Psoas muscle (tissue), 8 donors: ENCODE measurements around the gene IGSF9. TPM values are rescaled to one million over a fixed set of nuclear protein-coding genes. Genes with fewer than 3 reads are reported as not detected.

Experiments
- ATAC-seq, 4 donors: fragments of 200-7000 bp; cut with Tn5 transposase; one replicate each; pipeline ENCODE4 v1.9.1; 2020; ENCODE audit warnings: moderate library complexity in 3 of 4, mild to moderate bottlenecking in 2 of 4
- DNase-seq, 2 donors: peaks; one replicate each; pipeline ENCODE4 v3.0.0-alpha.2; 2020
- H3K27ac ChIP-seq: fragments of 200-600 bp; one replicate; pipeline ENCODE4 v1.8.0; 2022
- H3K27me3 ChIP-seq, 3 donors: fragments of 200-600 bp in 1 of 3; one replicate each; pipeline versions ENCODE4 v1.6.1 to v1.8.0; 2013 to 2022; ENCODE audit warnings: low read length in 2 of 3, mild to moderate bottlenecking in 2 of 3, moderate library complexity in 1 of 3; ENCODE audit not compliant: insufficient read depth in 3 of 3
- H3K36me3 ChIP-seq, 2 donors: fragments of 200-600 bp in 1 of 2; one replicate each; pipeline versions ENCODE4 v1.6.1 to v1.8.0; 2013 to 2022; ENCODE audit warnings: low read depth in 1 of 2, mild to moderate bottlenecking in 1 of 2, moderate library complexity in 1 of 2; ENCODE audit not compliant: insufficient read depth in 1 of 2
- H3K4me1 ChIP-seq: fragments of 200-600 bp; one replicate; pipeline ENCODE4 v1.8.0; 2022
- H3K4me3 ChIP-seq: fragments of 200-600 bp; one replicate; pipeline ENCODE4 v1.8.0; 2022; ENCODE audit warnings: mild to moderate bottlenecking
- H3K9me3 ChIP-seq: fragments of 200-600 bp; one replicate; pipeline ENCODE4 v1.8.0; 2022
- CTCF ChIP-seq: fragments of 200-600 bp; IDR thresholded peaks from one replicate; pipeline ENCODE4 v1.8.0; 2022; ENCODE audit warnings: antibody characterized with exemption
- WGBS, 3 donors: extraction: QIAGEN DNeasy Blood & Tissue Kit; methylation state at CpG; one replicate each; pipeline versions ENCODE4 v1.1.6 to v1.1.7; 2013; 5-methylcytosine and 5-hydroxymethylcytosine counted together
- intact Hi-C, 2 donors: fragments of 100-400 bp; cut with DNase I; formaldehyde crosslinking; loops; one replicate each; pipeline versions ENCODE4 v1.11.0 to v1.14.2; 2022
- polyA plus RNA-seq, 3 donors: library from polyadenylated mRNA; stranded (reverse); fragments of 200-250 nt; gene quantifications; one replicate each; pipeline ENCODE4 v1.2.3, GENCODE V29; 2013
- total RNA-seq, 4 donors: library from RNA; stranded (reverse); fragmentation: NEBNext Ultra II Directional in 2 of 4; extraction: Animal tissue kit (Norgen Biotek cat#: 25700) in 2 of 4; gene quantifications; one replicate each; pipeline versions ENCODE4 v1.2.1 to v1.2.4, GENCODE V29; 2021 to 2023
- donor health status: healthy with polysubstance abuse.
- donor health status: DM: no; HTN: no; CAD: no; lungs with moderate emphysema.
- donor health status: Bipolar disorder and iron deficiency.
- donor health status: healthy.
- donor health status: DM: yes; HTN: yes; CAD: no.
- donor health status: DM: no; HTN: no; CAD: no.
- donor health status: DM: no; HTN: no; CAD: no.
- donor health status: DM: yes; HTN: yes; CAD: no.

IGSF9 gene
- total and polyA plus RNA-seq, 7 donors, result 0.01 TPM; not detected in 5

GRCh38 chr1:159947942-159948341 is 2.5 kb upstream of the IGSF9 start:
- no peak for ATAC-seq
- Histone ChIP-seq H3K9me3 (no peaks in the 10 kb centered on the region), H3K4me3 (no peak overlapping the region), H3K27me3 (peaks cover 0 to 34% (median 6%) of the 10 kb centered on the region in 3 donors), H3K27ac (no peak overlapping the region), H3K4me1 (no peaks in the 10 kb centered on the region), H3K36me3 (no peaks in the 10 kb centered on the region)
- DNase-seq, result no peak
- no peak for TF ChIP-seq CTCF
- 63 to 94% (median 71%) methylated on average over 1 of the region's 1 CpG for WGBS, 3 donors
- intact Hi-C loops, result no loop called here

- peaks cover 0 to 42% (median 8%) of the 10 kb centered on the region in 3 donors for H3K27me3 ChIP-seq
These were observed 1.1 kb upstream of the IGSF9 start for GRCh38 chr1:159946242-159947187.

GRCh38 chr1:159944623-159945455 is 574 bp downstream of the IGSF9 start:
- Histone ChIP-seq H3K27me3 (peaks cover 0 to 42% (median 10%) of the 10 kb centered on the region in 3 donors), H3K4me3 (peak overlapping the region; percentile 65), H3K9me3 (no peaks in the 10 kb centered on the region), H3K36me3 (no peaks in the 10 kb centered on the region), H3K4me1 (no peaks in the 10 kb centered on the region), H3K27ac (no peak overlapping the region)
- intact Hi-C loops, result no loop called here
- no peak for ATAC-seq
- 31 to 36% (median 33%) methylated on average over 11 of the region's 11 CpGs for WGBS, 3 donors
- TF ChIP-seq CTCF, result no peak
- no peak for DNase-seq

More at GRCh38 chr1:159946242-159947187, 1.1 kb upstream of the IGSF9 start:
- intact Hi-C loops, result no loop called here
- no peak for TF ChIP-seq CTCF
- DNase-seq, result no peak
- peak in 1 of 4 donors; percentile 7 for ATAC-seq
- Histone ChIP-seq H3K36me3 (no peaks in the 10 kb centered on the region), H3K27ac (no peak overlapping the region), H3K9me3 (no peaks in the 10 kb centered on the region), H3K4me3 (peak overlapping the region; percentile 65), H3K4me1 (no peaks in the 10 kb centered on the region)
- 38 to 45% (median 39%) methylated on average over 9 of the region's 9 CpGs for WGBS, 3 donors

- intact Hi-C loops, result no loop called here
- H3K9me3 ChIP-seq, result no peaks in the 10 kb centered on the region
- no peak overlapping the region for H3K27ac ChIP-seq
- WGBS, 3 donors, result 74 to 78% (median 77%) methylated on average over 9 of the region's 9 CpGs
- ATAC-seq, result no peak
- H3K4me1 ChIP-seq, result no peaks in the 10 kb centered on the region
- H3K36me3 ChIP-seq, result no peaks in the 10 kb centered on the region
- DNase-seq, result no peak
- H3K4me3 ChIP-seq, result no peak overlapping the region
- peaks cover 0 to 42% (median 10%) of the 10 kb centered on the region in 3 donors for H3K27me3 ChIP-seq
- no peak for TF ChIP-seq CTCF
These were observed 1.3 kb downstream of the IGSF9 start for GRCh38 chr1:159943908-159944622.
